ENCODE measurements around the gene OR6M1.

GRCh38 chr11:123797114-123797513 is 9.0 kb downstream of the OR6M1 start:
- TF ChIP-seq, protein P1, sequence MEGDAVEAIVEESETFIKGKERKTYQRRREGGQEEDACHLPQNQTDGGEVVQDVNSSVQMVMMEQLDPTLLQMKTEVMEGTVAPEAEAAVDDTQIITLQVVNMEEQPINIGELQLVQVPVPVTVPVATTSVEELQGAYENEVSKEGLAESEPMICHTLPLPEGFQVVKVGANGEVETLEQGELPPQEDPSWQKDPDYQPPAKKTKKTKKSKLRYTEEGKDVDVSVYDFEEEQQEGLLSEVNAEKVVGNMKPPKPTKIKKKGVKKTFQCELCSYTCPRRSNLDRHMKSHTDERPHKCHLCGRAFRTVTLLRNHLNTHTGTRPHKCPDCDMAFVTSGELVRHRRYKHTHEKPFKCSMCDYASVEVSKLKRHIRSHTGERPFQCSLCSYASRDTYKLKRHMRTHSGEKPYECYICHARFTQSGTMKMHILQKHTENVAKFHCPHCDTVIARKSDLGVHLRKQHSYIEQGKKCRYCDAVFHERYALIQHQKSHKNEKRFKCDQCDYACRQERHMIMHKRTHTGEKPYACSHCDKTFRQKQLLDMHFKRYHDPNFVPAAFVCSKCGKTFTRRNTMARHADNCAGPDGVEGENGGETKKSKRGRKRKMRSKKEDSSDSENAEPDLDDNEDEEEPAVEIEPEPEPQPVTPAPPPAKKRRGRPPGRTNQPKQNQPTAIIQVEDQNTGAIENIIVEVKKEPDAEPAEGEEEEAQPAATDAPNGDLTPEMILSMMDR (IDR thresholded peaks at IDR 0.05): no peak
- TF ChIP-seq POLR2A (IDR thresholded peaks at IDR 0.05): no peak

Measured in thyroid gland (tissue), 4 donors.